ENCODE data around the gene OBI1. TPM values are rescaled to one million over a fixed set of nuclear protein-coding genes. Genes with fewer than 3 reads are reported as not detected.

OBI1 gene
- total RNA-seq, 1 donor from 2014 or later: 9.4 TPM

- no peaks in the 10 kb centered on the region for H3K27me3 ChIP-seq (ENCODE audit: low read depth)
- ATAC-seq: no peak
- intact Hi-C loops (cut with DNase I): no loop called here
- H3K27ac ChIP-seq: no peak overlapping the region
- no peak for DNase-seq
- no peak overlapping the region for H3K4me3 ChIP-seq
- H3K4me1 ChIP-seq: no peaks in the 10 kb centered on the region
- TF ChIP-seq CTCF (IDR thresholded peaks at IDR 0.05): no peak
- no peaks in the 10 kb centered on the region for H3K9me3 ChIP-seq
- H3K36me3 ChIP-seq: no peaks in the 10 kb centered on the region
Measured at GRCh38 chr13:78674638-78675037, 15.7 kb upstream of the OBI1 start.

- Histone ChIP-seq H3K4me3 (no peak overlapping the region), H3K27ac (no peak overlapping the region), H3K4me1 (peaks cover 9% of the 10 kb centered on the region), H3K27me3 (ENCODE audit: low read depth) (no peaks in the 10 kb centered on the region), H3K36me3 (no peaks in the 10 kb centered on the region), H3K9me3 (no peaks in the 10 kb centered on the region)
- intact Hi-C loops (cut with DNase I): no loop called here
- ATAC-seq (no peak), DNase-seq (no peak)
- TF ChIP-seq CTCF (IDR thresholded peaks at IDR 0.05): no peak
Measured at GRCh38 chr13:78662467-78662866, 3.5 kb upstream of the OBI1 start.

GRCh38 chr13:78660495-78660857, 1.5 kb upstream of the OBI1 start:
- Histone ChIP-seq H3K4me3 (peak overlapping the region; percentile 95), H3K4me1 (peaks cover 12% of the 10 kb centered on the region), H3K9me3 (no peaks in the 10 kb centered on the region), H3K27me3 (ENCODE audit: low read depth) (no peaks in the 10 kb centered on the region), H3K27ac (no peak overlapping the region), H3K36me3 (no peaks in the 10 kb centered on the region)
- ATAC-seq (no peak), DNase-seq (no peak)
- intact Hi-C loops (cut with DNase I): no loop called here
- no peak for TF ChIP-seq CTCF (IDR thresholded peaks at IDR 0.05)

GRCh38 chr13:78659732-78660494, 958 bp upstream of the OBI1 start:
- intact Hi-C loops (cut with DNase I): no loop called here
- Histone ChIP-seq H3K4me1 (peaks cover 12% of the 10 kb centered on the region), H3K36me3 (no peaks in the 10 kb centered on the region), H3K9me3 (no peaks in the 10 kb centered on the region), H3K27me3 (ENCODE audit: low read depth) (no peaks in the 10 kb centered on the region), H3K4me3 (peak overlapping the region; percentile 95), H3K27ac (peak overlapping the region; percentile 78)
- no peak for DNase-seq
- TF ChIP-seq CTCF (IDR thresholded peaks at IDR 0.05): no peak
- no peak for ATAC-seq

- ATAC-seq (peak in 1 of 2 donors; percentile 7), DNase-seq (no peak)
- Histone ChIP-seq H3K27me3 (ENCODE audit: low read depth) (no peaks in the 10 kb centered on the region), H3K9me3 (no peaks in the 10 kb centered on the region), H3K36me3 (no peaks in the 10 kb centered on the region), H3K4me1 (peaks cover 12% of the 10 kb centered on the region), H3K4me3 (peak overlapping the region; percentile 95), H3K27ac (peak overlapping the region; percentile 78)
- no peak for TF ChIP-seq CTCF (IDR thresholded peaks at IDR 0.05)
- intact Hi-C loops (cut with DNase I): no loop called here
Measured at GRCh38 chr13:78659450-78659730, 435 bp upstream of the OBI1 start.

Data from lower lobe of right lung (tissue), 2 donors.